GM11168 (cell line): ENCODE measurements around the gene ABCB1.

Source experiments
- in situ Hi-C: fragments of 300-500 bp; cut with MboI; formaldehyde crosslinking; loops from one replicate; pipeline ENCODE4 v1.12.0; 2022; ENCODE audit warnings: low sequenced_read_pairs; ENCODE audit not compliant: unreplicated experiment

ABCB1 gene

DNA sequence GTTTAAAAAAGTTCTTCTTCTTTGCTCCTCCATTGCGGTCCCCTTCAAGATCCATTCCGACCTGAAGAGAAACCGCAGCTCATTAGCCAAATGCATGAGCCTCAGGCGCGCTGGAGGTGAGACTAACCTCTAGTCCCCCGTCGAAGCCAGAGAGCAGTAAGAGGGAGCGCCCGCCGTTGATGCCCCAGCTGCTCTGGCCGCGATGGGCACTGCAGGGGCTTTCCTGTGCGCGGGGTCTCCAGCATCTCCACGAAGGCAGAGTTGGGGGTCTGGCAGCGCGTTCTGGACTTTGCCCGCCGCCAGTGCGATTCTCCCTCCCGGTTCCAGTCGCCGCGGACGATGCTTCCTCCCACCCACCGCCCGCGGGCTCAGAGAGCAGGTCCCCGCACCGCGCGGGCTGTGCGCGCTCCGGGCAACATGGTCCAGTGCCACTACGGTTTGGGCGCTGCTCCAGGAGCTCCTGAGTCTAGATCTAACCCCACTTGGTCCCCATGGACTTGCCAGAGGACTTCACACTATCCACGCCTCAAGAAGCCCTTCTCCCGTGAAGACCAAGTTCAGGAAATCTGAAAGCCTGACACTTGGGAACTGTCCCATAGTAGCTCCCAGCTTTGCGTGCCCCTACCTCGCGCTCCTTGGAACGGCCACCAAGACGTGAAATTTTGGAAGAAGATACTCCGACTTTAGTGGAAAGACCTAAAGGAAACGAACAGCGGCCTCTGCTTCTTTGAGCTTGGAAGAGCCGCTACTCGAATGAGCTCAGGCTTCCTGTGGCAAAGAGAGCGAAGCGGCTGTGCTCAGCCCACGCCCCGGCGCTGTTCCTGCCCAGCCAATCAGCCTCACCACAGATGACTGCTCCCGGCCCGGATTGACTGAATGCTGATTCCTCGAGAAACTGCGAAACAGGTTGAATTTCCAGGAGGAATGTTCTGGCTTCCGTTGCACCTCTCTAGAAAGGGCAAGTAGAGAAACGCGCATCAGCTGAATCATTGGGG is at the start of gene ABCB1:
Gene ABCB1, minus strand, starts transcription at position 755 of the 995 bp plus-strand sequence. Its CDS starts 700 bp downstream, at position 55.
- in situ Hi-C loops = no loop called here

DNA sequence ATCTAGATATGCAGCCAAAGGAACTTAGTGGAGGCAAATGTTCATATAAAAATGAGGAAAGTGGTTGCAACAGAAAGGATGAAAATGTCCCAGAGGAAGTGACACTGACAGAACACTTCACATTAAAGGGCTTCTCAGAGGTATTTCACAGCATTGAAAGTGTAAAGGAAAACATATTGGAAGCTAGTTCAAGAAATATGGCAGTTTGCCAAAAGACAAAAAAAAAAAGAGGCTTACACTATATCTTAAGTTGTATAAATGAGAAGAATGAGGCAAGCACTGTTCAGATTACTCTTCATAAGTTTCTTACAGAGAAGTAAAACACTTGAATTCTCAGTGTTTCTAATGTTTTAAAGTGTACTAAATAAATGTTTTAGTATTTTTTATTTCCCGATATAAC is 47.6 kb upstream of the ABCB1 start:
- in situ Hi-C loops = no loop called here

DNA sequence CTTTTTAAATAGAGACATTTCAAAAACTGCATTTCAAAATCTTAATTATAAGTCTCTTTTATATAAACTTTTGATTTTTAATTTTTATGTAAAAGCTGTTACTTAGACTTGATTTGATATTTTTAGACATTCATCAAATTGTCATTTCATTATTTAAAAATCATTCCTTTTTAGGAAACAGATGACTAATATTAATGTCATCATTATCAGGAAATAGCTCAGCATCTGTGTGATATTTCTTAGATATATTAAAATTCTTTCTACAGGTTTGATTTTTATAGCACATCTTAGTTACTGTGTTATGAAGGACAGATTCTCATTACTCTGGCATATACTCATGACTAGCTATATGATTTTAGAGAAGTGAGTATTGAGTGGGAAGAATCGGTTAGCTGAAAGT is 44.8 kb upstream of the ABCB1 start:
- in situ Hi-C loops = no loop called here

DNA sequence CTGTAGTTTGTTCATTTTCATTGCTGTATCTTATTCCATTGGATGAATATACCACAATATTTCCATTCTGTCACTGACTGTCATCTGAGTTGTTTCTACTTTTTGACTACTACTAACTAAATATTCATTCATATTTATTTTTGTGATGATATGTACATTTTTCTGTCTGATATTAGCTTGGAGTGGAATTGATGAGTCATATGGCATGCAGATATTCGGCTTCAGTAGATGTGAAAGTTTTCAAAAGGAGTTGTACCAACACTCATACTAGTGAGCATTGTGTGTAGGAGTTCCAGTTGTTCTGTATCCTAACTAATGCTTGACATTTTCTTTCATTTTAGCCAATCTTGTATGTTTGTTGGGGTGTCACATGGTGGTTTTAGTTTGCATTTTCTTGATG is 35.2 kb upstream of the ABCB1 start:
- in situ Hi-C loops = no loop called here

DNA sequence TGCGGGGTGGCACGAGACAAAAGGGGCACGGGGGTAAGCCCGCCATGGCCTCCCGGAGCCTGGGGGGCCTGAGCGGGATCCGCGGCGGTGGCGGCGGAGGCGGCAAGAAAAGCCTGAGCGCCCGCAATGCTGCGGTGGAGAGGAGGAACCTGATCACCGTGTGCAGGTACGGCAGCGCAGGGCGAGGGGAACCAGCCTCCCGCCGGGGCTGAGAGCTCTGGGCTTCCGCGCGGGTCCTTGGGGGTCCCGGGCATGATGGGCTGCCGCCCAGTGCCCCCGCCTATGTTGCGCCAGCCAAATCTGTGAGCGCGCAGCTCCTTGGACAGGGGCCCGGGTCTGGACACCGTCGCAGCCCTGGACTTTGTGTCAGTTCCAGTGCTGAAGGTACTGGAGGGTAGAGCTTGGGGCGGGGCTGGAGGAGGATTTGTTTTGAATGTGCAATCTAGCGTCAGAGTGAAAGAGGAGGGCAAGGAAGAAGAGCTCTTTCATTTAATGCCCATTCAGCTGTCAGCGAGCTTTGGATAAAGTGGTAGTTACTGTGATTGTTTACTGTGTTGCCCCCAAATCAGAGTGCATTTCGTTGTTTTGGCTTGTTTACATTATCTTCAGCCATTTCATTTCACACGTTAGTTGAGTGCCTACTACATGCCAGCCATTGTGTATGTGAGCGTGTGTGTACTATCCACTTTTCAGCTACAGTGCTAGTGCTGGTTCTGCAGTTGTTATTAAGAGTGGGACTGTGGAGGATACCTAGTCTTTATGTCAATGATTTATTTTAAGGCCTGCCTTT is 28.3 kb upstream of the ABCB1 start:
- in situ Hi-C loops = no loop called here

DNA sequence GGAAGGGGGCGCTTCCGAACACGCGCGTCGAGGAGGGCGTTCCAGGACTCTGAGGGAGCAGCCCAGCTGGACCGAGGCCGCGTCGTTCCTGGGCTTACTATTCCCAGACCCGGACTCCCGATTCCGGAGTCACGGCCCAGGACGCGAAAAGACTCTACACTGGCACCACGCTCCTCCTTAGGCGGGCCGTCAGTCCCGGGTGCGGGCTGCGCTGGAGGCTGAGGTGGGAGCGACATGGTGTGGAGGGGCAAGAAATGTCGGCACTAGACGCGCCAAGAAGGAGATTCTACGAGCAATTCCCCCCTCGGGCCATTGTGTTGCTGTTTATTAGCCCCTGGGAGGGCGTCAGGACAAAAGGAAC is 26.9 kb upstream of the ABCB1 start:
- in situ Hi-C loops = no loop called here

DNA sequence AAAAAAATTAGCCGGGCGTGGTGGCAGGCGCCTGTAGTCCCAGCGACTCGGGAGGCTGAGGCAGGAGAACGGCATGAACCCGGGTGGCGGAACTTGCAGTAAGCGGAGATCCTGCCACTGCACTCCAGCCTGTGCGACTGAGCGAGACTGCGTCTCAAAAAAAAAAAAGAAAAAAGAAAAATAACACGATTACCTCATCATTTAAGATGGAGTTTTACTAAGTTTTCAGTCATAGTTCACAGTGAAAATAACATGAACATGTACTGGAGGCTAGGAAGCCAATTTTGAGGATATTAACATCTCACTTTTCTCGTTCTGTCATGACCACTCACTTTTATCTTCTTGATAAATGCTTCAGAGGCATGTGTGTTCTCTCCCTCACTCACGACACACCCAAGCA is 24.4 kb upstream of the ABCB1 start:
- in situ Hi-C loops = no loop called here

- in situ Hi-C loops = no loop called here
Observed at GRCh38 chr7:87624628-87625027, 23.9 kb upstream of the ABCB1 start.

- in situ Hi-C loops = no loop called here
Observed at GRCh38 chr7:87615197-87615596, 14.5 kb upstream of the ABCB1 start.

DNA sequence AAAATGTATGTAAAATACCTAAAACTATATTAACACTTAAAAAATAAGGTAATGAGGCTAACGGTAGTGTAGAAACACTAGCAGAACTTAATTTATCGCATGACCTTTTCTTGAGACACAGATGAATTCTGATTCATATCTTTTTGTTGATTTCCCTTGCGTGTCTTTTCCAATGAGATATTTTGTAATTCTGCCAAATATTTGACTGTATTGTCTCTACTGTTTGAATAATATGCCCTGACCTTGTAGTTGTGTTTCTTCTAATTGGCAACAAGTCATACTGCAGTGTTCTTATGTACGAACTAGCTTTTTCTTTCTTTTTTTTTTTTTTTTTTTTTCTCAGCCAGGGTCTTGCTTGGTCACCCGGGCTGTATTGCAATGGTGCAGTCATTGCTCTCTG is 9.2 kb upstream of the ABCB1 start:
- in situ Hi-C loops = no loop called here

- in situ Hi-C loops = no loop called here
Observed at GRCh38 chr7:87608431-87608830, 7.7 kb upstream of the ABCB1 start.

DNA sequence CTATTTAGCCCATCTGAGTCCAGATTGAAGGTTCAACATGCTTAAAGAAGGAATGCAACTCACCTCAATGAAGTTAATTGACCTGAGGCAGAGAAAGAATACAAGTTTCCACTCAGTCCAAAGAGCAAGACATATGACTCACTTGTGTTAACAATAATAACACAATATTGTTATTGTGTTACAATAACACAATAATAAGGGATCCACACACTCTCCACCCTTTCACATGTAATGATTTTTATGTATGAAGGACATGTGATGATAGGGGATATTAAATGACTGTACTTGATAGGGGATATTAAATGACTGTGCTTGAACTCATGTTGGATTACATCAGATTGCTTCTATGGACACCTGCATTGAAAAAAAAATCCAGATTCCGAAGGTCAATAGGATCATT is 3.6 kb upstream of the ABCB1 start:
- in situ Hi-C loops = no loop called here

DNA sequence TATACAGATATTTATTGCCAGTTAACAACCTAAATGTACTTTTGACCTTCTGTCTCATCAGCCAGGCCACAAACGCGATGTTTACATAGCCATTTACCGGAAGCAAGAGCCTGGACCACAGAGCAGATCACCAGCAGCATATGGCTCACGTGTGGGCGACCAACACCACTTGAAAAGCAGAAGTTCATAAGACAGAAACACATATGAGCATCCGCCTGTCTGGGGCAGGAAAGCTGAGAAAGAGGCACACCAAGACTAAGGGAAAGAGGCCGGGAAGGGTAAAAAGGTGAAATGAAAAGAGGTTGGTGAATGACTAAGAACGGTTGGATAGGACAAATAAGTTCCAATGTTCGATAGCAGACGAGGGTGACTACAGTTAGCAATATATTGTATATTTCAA is 1.3 kb downstream of the ABCB1 start:
- in situ Hi-C loops = no loop called here

- in situ Hi-C loops = no loop called here
Observed at GRCh38 chr7:87598234-87599009, 2.3 kb downstream of the ABCB1 start.

- in situ Hi-C loops = no loop called here
Observed at GRCh38 chr7:87596696-87597095, 4.0 kb downstream of the ABCB1 start.

DNA sequence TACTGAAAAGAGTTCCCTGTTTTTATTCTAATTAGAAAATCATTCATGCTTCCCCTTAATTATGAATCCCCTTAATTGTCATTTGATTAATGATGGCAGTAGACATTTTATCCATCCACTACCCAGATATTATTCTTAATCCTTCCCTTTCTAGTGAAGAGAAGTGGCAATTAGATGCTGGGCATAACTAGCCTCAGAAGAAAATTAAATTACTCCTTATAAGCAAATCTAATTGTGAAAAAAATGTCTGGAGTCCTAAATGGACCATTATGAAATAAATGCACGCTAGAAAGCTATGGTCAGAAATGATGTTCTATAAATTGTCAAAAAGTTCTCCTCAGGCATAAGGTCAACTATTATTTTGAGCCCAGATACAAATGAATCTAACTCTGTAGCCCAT is 4.5 kb downstream of the ABCB1 start:
- in situ Hi-C loops = no loop called here

DNA sequence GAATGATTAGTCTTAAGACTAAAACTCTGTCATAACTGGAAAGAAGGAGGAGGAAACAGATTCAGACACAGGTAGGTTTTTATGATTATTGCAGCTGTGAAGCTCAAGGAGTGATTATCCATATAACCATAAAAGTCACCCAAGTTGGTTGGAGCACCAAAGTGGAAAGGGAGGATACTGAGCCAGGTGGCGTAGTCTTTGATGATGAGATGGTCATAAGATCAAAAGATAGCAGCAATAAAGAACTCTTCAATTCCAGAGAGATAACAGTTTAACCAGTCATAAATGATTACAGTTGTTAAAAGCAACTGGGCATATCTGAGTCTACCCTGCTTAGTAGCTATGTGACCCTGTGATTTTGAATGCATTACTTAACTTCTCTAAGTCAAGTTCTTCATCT is 8.4 kb downstream of the ABCB1 start:
- in situ Hi-C loops = no loop called here

DNA sequence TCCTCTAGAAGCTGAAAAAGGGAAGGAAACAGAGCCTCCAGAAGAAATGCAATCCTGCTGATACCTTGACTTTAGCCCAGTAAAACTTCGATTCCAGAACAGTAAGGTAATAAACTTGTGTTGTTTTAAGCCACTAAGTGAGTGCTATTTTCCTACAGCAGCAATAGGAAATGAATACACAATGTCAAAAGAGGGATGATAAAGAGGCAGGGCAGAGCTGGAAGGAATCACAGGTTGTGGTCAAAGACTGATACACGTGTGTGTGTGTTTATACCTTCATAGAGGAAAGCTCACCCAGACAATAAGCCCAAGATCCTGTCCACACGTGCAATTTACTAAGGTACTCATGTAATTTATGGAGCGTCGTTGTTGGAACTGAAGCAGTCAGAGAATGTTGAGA is 9.5 kb downstream of the ABCB1 start:
- in situ Hi-C loops = no loop called here

DNA sequence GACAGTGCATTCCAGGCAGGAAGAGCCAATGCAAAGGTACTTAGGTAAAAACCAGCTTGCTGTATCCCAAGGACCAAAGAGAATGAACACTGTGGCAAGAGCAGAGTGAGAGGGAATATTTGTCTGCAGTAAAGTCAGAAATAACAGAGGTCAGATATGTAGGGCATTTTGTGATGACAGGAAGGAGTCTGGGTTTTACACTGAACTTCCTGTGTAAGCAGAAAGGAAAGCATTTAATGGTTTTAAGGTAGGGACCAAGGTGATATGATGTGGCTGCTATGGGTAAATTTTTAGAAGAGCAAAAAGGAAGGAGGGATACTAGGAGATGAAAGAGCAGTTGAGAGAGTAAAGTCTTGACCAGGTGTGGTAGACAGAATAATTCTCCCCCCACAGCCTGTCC is 10.1 kb downstream of the ABCB1 start:
- in situ Hi-C loops = no loop called here

- in situ Hi-C loops = no loop called here
Observed at GRCh38 chr7:87589631-87590030, 11.1 kb downstream of the ABCB1 start.

GRCh38 chr7:87581723-87582122 is 19.0 kb downstream of the ABCB1 start:
- in situ Hi-C loops = no loop called here
